ENCODE results near the gene GLI2. TPM values are rescaled to one million over a fixed set of nuclear protein-coding genes. Genes with fewer than 3 reads are reported as not detected.

Gene GLI2
- polyA plus RNA-seq, 1 experiment, result 5.2 TPM

DNA sequence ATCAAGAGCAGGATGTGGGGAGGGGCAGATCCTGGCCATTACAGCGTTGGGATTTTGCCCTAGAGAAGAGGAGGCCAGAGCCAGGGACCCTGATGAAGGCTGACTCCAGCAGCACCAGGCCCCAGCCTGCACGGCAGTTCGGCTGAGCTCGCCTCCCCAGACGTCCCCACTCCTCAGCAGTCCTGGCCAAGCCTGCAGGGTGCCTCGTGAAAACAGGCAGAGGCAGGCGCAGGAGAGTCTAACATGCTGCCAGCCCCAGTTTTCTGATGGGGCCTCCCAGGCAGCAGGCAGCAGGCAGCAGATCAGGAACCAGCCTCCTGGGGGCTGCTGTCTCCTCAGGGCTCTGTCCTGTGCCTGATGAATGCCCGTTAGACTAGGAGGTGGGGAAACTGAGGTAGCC, 19.7 kb upstream of the GLI2 start:
- POLR2A ChIA-PET, result no interaction called here

DNA sequence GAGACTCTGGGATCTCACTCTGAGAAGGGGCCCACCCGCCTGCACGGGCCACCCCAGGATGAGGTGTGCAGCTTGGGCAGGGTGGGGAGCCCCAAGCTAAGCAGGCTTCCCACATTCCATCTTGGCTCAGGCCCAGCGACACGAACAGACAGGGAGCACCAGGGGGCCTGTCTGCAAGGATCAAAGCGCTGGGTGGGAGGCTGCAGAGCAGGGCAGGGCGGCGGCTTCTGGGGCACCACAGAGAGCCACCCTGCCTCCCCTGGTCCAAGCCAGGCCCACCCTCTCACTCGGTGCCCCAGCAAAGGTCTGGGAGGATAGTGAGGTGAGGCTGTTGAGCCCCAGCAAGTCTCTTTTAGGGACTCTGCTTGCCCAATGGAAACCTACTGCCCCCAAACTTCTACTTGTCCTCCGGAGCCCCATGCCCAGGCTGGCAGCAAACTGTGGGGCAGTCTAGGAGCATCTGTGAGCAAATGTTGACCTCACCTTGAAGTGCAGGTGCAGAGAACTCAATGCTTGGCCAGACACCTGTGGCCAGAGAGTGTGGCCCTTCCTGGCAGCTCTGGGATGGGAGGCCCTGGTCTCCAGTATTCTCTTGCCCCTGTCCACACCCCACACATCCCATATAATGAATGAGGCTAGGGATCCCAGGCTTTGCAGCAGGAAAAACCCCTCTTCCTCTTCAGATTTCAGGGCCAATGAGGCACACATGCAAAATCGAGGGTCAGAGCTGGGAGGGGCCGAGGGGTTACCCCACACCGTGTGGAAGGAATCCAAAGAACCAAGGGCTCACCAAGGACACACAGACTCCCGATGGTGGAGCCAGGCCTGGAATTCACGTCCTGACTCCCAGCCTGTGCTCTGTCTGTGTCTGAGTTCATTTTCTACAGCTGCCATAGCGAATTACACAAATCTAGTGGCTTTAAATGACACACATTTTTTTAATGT, 18.8 kb upstream of the GLI2 start:
- no peaks in the 10 kb centered on the region for H3K9me3 ChIP-seq (ENCODE audit: control insufficient read depth, insufficient read depth, low read length)
- H3K4me3 ChIP-seq (ENCODE audit: low read depth, low read length), result no peak overlapping the region
- TF ChIP-seq, protein P1, sequence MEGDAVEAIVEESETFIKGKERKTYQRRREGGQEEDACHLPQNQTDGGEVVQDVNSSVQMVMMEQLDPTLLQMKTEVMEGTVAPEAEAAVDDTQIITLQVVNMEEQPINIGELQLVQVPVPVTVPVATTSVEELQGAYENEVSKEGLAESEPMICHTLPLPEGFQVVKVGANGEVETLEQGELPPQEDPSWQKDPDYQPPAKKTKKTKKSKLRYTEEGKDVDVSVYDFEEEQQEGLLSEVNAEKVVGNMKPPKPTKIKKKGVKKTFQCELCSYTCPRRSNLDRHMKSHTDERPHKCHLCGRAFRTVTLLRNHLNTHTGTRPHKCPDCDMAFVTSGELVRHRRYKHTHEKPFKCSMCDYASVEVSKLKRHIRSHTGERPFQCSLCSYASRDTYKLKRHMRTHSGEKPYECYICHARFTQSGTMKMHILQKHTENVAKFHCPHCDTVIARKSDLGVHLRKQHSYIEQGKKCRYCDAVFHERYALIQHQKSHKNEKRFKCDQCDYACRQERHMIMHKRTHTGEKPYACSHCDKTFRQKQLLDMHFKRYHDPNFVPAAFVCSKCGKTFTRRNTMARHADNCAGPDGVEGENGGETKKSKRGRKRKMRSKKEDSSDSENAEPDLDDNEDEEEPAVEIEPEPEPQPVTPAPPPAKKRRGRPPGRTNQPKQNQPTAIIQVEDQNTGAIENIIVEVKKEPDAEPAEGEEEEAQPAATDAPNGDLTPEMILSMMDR (IDR thresholded peaks at IDR 0.05; ENCODE audit: low read depth, low read length), result no peak
- ChIA-PET CTCF (interaction anchor here (0.7 kb wide), 1 partner anchor 360 kb away, joined by 4 read pairs; no protein-coding TSS in a partner anchor), POLR2A (no interaction called here)
- no peak for DNase-seq (ENCODE audit: low read depth, low spot score)
- H3K27me3 ChIP-seq (ENCODE audit: control insufficient read depth, insufficient read depth, low read length), result peaks cover 5% of the 10 kb centered on the region
- H3K27ac ChIP-seq (ENCODE audit: low read depth, low read length), result no peak overlapping the region

More for the DNA sequence above, 19.7 kb upstream of the GLI2 start:
- H3K9me3 ChIP-seq (ENCODE audit: control insufficient read depth, insufficient read depth, low read length), result no peaks in the 10 kb centered on the region
- CTCF ChIA-PET, result interaction anchor here (1.2 kb wide), 1 partner anchor 11 kb away, joined by 3 read pairs; no protein-coding TSS in a partner anchor
- TF ChIP-seq, protein P1 (IDR thresholded peaks at IDR 0.05; ENCODE audit: low read depth, low read length), result no peak
- no peak overlapping the region for H3K27ac ChIP-seq (ENCODE audit: low read depth, low read length)
- DNase-seq (ENCODE audit: low read depth, low spot score), result no peak
- H3K4me3 ChIP-seq (ENCODE audit: low read depth, low read length), result no peak overlapping the region
- H3K27me3 ChIP-seq (ENCODE audit: control insufficient read depth, insufficient read depth, low read length), result peaks cover 5% of the 10 kb centered on the region

DNA sequence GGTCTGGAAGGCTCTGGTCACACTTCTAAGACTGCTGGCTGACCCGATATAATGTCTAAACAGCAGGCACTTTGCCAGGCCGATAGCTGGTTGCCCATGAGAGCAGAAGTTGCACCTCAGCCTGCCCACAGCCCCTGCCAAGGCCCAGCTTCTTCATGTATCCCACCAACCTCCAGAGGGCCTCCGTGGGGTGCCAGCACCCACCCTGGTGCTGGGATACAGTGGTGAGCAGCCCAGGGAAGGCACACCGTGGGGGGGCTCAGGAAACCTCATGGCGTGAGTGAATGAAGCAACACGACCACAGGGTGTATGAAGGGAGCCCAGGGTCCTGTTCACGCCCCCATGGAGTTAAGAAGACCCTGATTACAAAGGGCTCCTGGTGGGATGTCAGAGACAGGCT, 16.2 kb upstream of the GLI2 start:
- POLR2A ChIA-PET, result no interaction called here
- TF ChIP-seq, protein P1 (IDR thresholded peaks at IDR 0.05; ENCODE audit: low read depth, low read length), result no peak
- H3K4me3 ChIP-seq (ENCODE audit: low read depth, low read length), result no peak overlapping the region
- H3K27me3 ChIP-seq (ENCODE audit: control insufficient read depth, insufficient read depth, low read length), result no peaks in the 10 kb centered on the region
- no peak for DNase-seq (ENCODE audit: low read depth, low spot score)
- H3K9me3 ChIP-seq (ENCODE audit: control insufficient read depth, insufficient read depth, low read length), result no peaks in the 10 kb centered on the region
- CTCF ChIA-PET, result no interaction called here
- no peak overlapping the region for H3K27ac ChIP-seq (ENCODE audit: low read depth, low read length)

DNA sequence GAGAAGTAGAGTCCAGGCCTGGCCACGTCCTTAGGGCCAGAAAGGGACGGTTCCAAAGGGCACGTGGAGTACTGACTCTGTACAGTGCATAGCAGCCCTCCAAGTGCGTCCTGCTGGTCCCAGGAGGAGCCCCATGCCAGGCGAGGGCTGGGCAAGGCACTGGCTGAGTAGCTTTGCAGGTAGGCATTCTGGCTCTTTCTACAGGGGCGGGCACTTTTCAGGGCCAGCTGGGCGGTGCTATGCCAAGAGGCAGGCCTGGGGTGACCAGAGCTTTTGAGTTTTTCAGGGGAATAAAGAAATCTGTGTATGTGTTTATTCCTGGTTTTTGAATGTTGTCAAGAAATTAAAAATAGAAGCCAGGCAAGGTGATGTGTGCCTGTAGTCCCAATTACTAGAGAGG, 15.4 kb upstream of the GLI2 start:
- no peak overlapping the region for H3K27ac ChIP-seq (ENCODE audit: low read depth, low read length)
- no peaks in the 10 kb centered on the region for H3K27me3 ChIP-seq (ENCODE audit: control insufficient read depth, insufficient read depth, low read length)
- TF ChIP-seq, protein P1 (IDR thresholded peaks at IDR 0.05; ENCODE audit: low read depth, low read length), result no peak
- DNase-seq (ENCODE audit: low read depth, low spot score), result no peak
- ChIA-PET POLR2A (interaction anchor here (0.8 kb wide), 1 partner anchor 16 kb away, joined by 9 read pairs; no protein-coding TSS in a partner anchor), CTCF (no interaction called here)
- H3K4me3 ChIP-seq (ENCODE audit: low read depth, low read length), result no peak overlapping the region
- no peaks in the 10 kb centered on the region for H3K9me3 ChIP-seq (ENCODE audit: control insufficient read depth, insufficient read depth, low read length)

Data from AG04450 (cell line).